ENCODE data around the gene NR3C1.

NR3C1 gene

DNA sequence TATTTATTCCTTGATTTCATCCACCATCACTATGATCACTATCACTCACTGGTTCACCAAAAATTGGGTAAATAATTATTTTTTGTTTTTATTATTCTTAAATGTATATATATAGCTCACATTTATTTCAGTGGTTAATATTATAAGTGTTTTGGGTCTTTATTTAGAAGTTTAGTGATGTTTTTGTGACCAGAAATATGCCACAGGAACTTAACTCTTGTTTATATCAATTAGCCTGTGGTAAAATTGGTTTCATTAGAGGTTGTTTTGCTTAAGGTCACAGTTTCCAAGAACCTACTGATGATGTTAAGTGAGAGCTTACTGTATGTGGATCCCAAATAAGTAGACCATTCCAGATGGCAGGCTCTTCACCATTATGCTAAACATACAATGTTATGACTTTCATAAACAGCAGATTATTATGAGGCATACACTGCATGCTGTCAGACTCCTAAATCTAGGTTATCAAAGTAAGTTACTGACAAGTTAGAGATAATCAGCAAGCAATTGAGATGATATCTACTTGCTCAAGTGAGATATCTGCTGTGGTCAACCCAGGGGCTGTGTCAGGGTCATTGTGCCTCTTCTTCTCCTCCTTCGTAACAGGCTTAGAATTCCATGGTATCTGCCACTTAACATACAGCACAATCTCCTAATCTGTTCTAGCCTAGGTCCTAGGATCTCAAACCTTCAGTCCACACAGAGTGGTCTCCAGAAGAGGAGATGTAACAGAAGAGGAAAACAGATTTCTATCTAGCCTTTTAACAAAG is 57.6 kb downstream of the NR3C1 start:
- no peaks in the 10 kb centered on the region for H3K27me3 Mint-ChIP-seq (ENCODE audit: low read depth)
- TF ChIP-seq, protein P1, sequence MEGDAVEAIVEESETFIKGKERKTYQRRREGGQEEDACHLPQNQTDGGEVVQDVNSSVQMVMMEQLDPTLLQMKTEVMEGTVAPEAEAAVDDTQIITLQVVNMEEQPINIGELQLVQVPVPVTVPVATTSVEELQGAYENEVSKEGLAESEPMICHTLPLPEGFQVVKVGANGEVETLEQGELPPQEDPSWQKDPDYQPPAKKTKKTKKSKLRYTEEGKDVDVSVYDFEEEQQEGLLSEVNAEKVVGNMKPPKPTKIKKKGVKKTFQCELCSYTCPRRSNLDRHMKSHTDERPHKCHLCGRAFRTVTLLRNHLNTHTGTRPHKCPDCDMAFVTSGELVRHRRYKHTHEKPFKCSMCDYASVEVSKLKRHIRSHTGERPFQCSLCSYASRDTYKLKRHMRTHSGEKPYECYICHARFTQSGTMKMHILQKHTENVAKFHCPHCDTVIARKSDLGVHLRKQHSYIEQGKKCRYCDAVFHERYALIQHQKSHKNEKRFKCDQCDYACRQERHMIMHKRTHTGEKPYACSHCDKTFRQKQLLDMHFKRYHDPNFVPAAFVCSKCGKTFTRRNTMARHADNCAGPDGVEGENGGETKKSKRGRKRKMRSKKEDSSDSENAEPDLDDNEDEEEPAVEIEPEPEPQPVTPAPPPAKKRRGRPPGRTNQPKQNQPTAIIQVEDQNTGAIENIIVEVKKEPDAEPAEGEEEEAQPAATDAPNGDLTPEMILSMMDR (IDR thresholded peaks at IDR 0.05; ENCODE audit: unreplicated experiment in 3 of 3): no peak
- H3K9me3 Mint-ChIP-seq: no peaks in the 10 kb centered on the region
- peaks cover 4% of the 10 kb centered on the region for H3K36me3 Mint-ChIP-seq (ENCODE audit: low read depth)
- no peak overlapping the region for H3K27ac Mint-ChIP-seq
- H3K4me1 Mint-ChIP-seq: peaks cover 17% of the 10 kb centered on the region
- H3K4me3 Mint-ChIP-seq: no peak overlapping the region

DNA sequence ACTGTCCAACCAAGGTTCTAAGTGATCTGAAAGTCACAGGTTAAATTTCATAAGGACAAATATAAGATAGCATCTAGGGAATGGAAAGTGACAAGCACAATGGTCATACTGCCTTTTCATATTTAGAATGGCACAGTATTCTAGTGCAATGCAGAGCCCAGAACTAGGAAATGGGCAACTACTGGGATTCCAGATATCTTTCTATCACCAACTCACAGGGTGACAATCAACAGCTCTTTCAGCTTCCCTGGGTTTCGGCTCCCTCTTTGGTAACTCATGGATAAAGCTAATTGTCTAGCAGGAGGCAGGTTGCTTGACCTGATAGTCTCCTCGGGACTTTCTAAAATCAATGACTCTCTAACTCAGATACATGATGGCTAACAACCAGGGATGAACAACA is 60.4 kb downstream of the NR3C1 start:
- TF ChIP-seq, protein P1 (IDR thresholded peaks at IDR 0.05; ENCODE audit: unreplicated experiment in 3 of 3): no peak
- H3K9me3 Mint-ChIP-seq: no peaks in the 10 kb centered on the region
- H3K27me3 Mint-ChIP-seq (ENCODE audit: low read depth): no peaks in the 10 kb centered on the region
- peaks cover 15% of the 10 kb centered on the region for H3K4me1 Mint-ChIP-seq
- H3K4me3 Mint-ChIP-seq: no peak overlapping the region
- H3K27ac Mint-ChIP-seq: no peak overlapping the region
- H3K36me3 Mint-ChIP-seq (ENCODE audit: low read depth): peaks cover 4% of the 10 kb centered on the region

DNA sequence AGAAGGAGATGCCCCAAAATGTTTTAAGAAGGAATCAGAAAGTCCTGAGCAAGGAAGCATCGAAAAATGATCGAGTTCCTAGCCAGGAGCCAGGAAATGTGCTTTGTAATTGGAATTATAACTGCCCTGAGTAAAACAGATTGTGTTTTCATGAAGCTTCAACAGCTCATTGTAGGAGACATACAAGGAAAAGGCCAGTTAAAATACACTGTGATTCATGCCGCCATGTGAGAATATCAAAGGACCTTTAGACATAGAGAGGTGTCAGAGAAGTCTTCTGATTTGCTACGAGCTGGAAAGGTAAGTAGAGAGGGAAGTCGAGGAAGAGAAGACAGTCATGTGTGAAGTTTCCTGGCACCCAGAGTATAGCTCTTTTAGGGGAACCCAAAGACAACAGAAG is 60.9 kb downstream of the NR3C1 start:
- H3K9me3 Mint-ChIP-seq: no peaks in the 10 kb centered on the region
- H3K36me3 Mint-ChIP-seq (ENCODE audit: low read depth): peaks cover 4% of the 10 kb centered on the region
- H3K27ac Mint-ChIP-seq: no peak overlapping the region
- H3K4me1 Mint-ChIP-seq: peaks cover 11% of the 10 kb centered on the region
- no peak overlapping the region for H3K4me3 Mint-ChIP-seq
- TF ChIP-seq, protein P1 (IDR thresholded peaks at IDR 0.05; ENCODE audit: unreplicated experiment in 3 of 3): no peak
- H3K27me3 Mint-ChIP-seq (ENCODE audit: low read depth): no peaks in the 10 kb centered on the region

DNA sequence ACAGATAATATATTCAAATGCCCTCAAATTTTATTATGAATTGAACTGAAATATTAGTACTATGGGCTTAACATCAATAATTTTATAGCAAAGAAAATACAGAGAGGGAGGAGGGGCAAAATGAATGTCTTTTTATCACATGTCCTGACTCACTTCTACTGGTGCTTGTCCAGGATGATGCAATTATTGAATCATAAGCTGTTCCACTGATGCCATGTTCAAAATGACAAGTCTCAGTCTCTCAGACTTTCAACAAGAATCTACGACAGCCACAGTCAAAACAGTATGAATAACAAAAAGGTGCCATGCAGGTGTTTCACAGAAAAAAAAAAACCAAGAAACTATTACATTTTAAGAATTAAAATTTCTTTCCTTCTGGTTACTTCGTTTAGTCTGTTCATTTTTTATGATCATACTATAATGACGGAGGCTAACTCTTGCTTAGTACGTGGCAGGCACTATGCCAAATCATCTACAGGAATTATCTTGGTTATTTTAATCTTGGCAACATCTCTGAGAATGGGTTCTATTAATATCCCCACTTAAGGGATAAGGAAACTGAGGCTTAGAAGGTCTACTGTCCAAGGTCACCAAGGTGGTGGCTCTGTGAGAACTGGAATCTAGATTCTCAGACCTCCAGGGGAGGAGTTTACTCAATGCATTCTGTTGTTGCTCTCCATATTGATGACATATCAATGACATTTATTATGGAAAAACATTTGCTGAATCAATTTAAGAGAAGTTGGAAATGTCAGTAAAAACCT is 61.5 kb downstream of the NR3C1 start:
- peaks cover 6% of the 10 kb centered on the region for H3K4me1 Mint-ChIP-seq
- H3K4me3 Mint-ChIP-seq: no peak overlapping the region
- H3K27me3 Mint-ChIP-seq (ENCODE audit: low read depth): no peaks in the 10 kb centered on the region
- H3K9me3 Mint-ChIP-seq: no peaks in the 10 kb centered on the region
- TF ChIP-seq, protein P1 (IDR thresholded peaks at IDR 0.05; ENCODE audit: unreplicated experiment in 3 of 3): no peak
- no peak overlapping the region for H3K27ac Mint-ChIP-seq
- H3K36me3 Mint-ChIP-seq (ENCODE audit: low read depth): peaks cover 4% of the 10 kb centered on the region

DNA sequence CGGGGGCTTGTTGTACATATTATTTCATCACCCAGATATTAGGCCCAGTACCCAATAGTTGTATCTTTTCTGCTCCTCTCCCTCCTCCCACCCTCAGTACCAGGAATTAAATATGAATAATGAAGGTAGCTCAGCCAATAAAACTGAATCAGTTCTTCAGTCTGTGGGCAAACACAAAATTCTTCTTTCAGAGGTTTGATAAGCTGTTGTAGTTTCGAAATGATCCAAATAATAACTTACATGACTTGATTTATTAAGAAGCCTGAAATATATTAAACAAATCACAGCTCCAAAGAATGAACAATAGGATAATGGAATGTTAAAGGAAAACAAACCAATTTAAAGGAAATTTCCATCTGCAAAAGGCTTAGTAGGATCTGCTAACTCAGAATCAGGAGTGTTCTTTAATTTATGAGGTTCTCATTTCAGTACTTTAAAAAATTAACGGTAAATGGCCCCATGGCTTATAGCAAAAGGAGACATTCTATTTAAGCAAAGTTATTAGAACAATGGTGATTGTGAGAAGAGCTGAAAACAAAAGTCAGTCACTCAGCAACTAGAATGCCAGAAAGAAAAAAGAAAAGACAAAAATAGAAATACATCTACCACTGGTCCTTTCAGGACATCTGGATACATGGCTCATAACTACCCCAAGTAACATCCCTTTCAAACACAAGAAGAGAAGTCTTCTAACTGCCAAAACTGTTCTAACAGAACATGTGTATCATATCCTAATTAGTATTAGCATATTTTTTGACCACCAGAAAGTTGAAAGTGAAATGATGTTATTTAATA is 62.4 kb downstream of the NR3C1 start:
- H3K9me3 Mint-ChIP-seq: no peaks in the 10 kb centered on the region
- H3K27ac Mint-ChIP-seq: no peak overlapping the region
- H3K36me3 Mint-ChIP-seq (ENCODE audit: low read depth): peaks cover 4% of the 10 kb centered on the region
- peaks cover 6% of the 10 kb centered on the region for H3K4me1 Mint-ChIP-seq
- H3K4me3 Mint-ChIP-seq: no peak overlapping the region
- H3K27me3 Mint-ChIP-seq (ENCODE audit: low read depth): no peaks in the 10 kb centered on the region
- TF ChIP-seq, protein P1 (IDR thresholded peaks at IDR 0.05; ENCODE audit: unreplicated experiment in 3 of 3): no peak
